IPS DF 6.9 (cell line): ENCODE results near the gene FPR3.

Experiments
- DNase-seq: peaks from one replicate; pipeline ENCODE4 v3.0.0-alpha.2; 2013; ENCODE audit warnings: low read depth, low spot score
- H3K27ac ChIP-seq: one replicate; pipeline ENCODE4 v1.5.1; 2013; ENCODE audit warnings: low read length, control low read depth
- H3K27me3 ChIP-seq: 2 replicates; pipeline ENCODE4 v1.6.1; 2013; ENCODE audit warnings: mild to moderate bottlenecking, low read length; ENCODE audit not compliant: control insufficient read depth, insufficient read depth
- H3K36me3 ChIP-seq: 2 replicates; pipeline ENCODE4 v1.6.1; 2013; ENCODE audit warnings: low read length; ENCODE audit not compliant: control insufficient read depth, insufficient read depth
- H3K4me1 ChIP-seq: 2 replicates; pipeline ENCODE4 v1.6.1; 2013; ENCODE audit warnings: low read length; ENCODE audit not compliant: control insufficient read depth, insufficient read depth
- H3K4me3 ChIP-seq: 2 replicates; pipeline ENCODE4 v1.5.1; 2013; ENCODE audit warnings: mild to moderate bottlenecking, low read length
- H3K9me3 ChIP-seq: 2 replicates; pipeline ENCODE4 v1.6.1; 2013; ENCODE audit warnings: low read length, inconsistent platforms; ENCODE audit not compliant: control insufficient read depth, insufficient read depth
- WGBS: extraction: QIAGEN DNeasy Blood & Tissue Kit; methylation state at CpG from one replicate; pipeline ENCODE4 v1.1.7; 2013; ENCODE audit warnings: mixed read lengths, missing lambda C conversion rate; ENCODE audit not compliant: insufficient read length, insufficient coverage; 5-methylcytosine and 5-hydroxymethylcytosine counted together

Gene FPR3

DNA sequence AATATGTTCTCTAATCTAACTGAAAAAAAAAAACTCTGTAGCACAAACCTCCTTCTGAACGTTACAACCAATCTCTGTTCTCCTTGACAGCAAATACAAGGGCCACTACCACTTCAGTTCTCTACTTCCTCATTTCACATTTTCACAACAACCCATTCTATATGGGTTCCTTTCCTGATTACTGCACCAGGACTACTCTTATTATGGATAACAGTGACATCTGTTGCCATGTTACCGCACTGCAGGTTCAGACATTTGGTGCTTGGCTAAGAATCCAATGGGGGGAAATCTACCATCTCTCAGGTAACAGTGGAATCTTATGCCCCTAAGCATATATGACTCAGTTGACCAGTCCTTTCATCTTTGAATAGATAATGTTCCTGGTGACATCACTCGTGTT is 11.6 kb upstream of the FPR3 start:
- Histone ChIP-seq H3K27ac (no peak overlapping the region), H3K9me3 (no peaks in the 10 kb centered on the region), H3K4me1 (no peaks in the 10 kb centered on the region), H3K4me3 (no peak overlapping the region), H3K36me3 (no peaks in the 10 kb centered on the region), H3K27me3 (peaks cover 2% of the 10 kb centered on the region; the same call in 1 of the 2 replicates)
- WGBS = no CpG with 5 or more reads among the region's 3 CpGs
- DNase-seq = no peak

DNA sequence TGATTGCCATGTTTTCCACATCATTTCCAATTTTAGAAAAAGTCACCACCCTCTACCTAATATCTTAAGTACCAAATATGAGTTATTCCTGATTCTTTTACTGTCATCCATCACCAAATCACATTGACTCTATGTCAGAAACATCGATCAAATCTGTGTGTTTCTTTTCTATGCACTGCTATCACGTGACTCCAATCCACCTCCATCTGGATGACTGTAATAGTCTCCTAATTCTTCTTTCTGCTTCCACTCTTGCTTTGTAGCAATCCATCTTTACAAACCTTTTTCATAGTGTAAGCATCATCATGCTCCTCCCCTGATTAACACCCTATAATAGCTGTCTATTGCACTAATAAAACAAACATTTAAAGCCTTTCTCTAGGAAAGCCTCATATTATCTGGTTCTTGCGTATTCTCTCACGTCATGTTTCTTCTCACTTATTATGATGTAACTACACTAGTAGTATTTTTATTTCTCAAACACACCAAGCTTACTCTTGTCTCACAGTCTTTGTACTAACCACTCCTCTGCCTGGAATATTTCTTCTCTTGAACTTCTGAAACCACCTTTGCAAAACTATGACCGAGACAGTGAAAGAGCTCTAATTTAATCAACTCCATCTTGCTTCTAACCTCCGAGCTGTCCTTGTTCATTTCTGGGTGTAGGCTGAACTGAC is 10.7 kb upstream of the FPR3 start:
- H3K36me3 ChIP-seq = no peaks in the 10 kb centered on the region
- peaks cover 2% of the 10 kb centered on the region; the same call in 1 of the 2 replicates for H3K27me3 ChIP-seq
- no peaks in the 10 kb centered on the region for H3K4me1 ChIP-seq
- DNase-seq = no peak
- H3K4me3 ChIP-seq = no peak overlapping the region
- no CpG with 5 or more reads among the region's 6 CpGs for WGBS
- H3K9me3 ChIP-seq = no peaks in the 10 kb centered on the region
- no peak overlapping the region for H3K27ac ChIP-seq

DNA sequence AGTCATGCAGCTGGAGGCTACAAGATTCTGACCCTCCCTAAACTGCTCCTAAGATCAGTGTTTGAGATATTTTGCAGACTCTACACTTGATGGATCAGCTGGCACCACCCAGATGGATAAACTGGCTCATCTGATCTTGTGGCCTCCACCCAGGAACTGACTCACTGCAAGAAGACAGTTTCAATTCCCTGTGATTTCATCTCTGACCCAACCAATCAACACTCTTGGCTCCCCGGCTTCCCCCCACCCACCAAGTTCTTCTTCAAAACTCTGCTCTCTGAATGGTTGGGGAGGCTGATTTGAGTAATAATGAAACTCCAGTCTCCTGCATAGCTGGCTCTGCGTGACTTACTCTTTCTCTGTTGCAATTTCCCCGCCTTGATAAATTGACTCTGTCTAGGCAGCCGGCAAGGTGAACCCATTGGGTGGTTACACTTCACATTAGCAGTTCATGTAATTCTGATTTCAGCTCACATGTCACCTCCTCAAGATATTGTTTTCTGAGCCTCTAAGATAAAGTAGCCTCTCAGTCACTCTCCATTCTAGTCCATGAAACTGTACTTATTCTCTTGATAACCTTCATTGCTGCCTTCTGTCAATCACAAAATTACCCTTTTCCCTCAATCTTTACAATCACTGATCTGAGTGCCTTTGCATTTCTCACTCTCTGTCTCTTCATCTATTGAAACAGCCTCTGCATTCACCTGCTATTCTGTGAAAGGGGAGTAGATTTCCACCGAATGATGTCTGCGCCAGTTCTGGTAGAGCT is 9.9 kb upstream of the FPR3 start:
- Histone ChIP-seq H3K4me3 (no peak overlapping the region), H3K9me3 (no peaks in the 10 kb centered on the region), H3K27ac (no peak overlapping the region), H3K36me3 (no peaks in the 10 kb centered on the region), H3K4me1 (no peaks in the 10 kb centered on the region), H3K27me3 (no peaks in the 10 kb centered on the region)
- WGBS = no CpG with 5 or more reads among the region's 6 CpGs
- DNase-seq = no peak

DNA sequence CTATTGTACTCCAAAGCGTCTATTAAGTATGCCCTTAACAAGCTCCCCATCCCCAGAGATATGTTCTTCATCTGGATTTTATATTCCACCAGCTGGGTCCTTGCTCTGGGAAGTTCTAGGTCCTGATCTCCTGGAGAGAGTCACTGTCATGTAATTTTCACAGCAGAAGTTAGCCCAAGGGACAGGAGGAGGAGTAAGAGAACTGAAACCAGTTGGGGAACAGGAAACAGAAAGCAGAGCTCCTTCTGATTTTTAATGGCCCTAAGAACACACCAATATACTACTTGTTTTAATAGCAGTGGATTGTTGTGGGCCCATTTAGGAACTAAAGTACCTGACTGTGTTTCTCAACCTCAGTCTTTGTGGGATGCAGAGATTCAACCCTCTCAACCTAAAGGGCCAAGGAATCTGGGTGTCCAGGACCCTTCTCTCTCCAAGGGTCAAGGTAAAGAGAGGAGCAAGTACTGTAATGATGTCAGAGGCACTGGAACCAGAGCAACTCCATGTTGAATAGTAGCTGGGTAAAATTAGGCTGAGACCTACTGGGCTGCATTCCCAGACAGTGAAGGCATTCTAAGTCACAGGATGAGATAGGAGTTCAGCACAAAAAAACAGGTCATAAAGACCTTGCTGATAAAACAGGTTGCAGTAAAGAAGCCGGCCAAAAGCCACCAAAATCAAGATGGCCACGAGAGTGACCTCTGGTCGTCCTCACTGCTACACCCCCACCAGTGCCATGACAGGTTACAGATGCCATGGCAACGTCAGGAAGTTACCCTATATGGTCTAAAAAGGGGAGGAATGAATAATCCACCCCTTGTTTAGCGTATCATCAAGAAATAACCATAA is 8.1 kb upstream of the FPR3 start:
- Histone ChIP-seq H3K27me3 (no peaks in the 10 kb centered on the region), H3K4me3 (no peak overlapping the region), H3K36me3 (no peaks in the 10 kb centered on the region), H3K9me3 (no peaks in the 10 kb centered on the region), H3K27ac (no peak overlapping the region), H3K4me1 (no peaks in the 10 kb centered on the region)
- WGBS = no CpG with 5 or more reads among the region's 6 CpGs
- DNase-seq = no peak

DNA sequence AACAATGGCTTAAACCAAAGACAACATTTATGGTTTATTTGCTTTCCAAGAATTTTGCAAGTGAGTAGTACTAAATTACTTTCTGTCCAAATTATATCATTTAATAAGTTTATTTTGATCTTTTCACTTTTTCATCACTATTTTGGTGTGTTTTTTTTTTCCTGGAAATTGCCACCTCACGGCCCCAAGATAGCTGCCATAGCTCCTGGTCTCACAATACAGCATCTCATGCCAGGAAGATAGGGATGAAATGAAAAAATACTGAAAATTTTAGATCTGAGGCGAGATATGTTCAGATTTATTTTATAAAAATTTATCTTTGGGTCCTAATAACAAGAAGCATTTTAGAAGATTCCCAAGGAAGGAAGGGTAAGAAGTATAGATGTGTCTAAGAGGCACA is 6.9 kb upstream of the FPR3 start:
- no peak overlapping the region for H3K27ac ChIP-seq
- no peaks in the 10 kb centered on the region for H3K9me3 ChIP-seq
- DNase-seq = no peak
- no peaks in the 10 kb centered on the region for H3K27me3 ChIP-seq
- WGBS = no CpG with 5 or more reads among the region's 2 CpGs
- H3K4me3 ChIP-seq = no peak overlapping the region
- no peaks in the 10 kb centered on the region for H3K36me3 ChIP-seq
- H3K4me1 ChIP-seq = no peaks in the 10 kb centered on the region

DNA sequence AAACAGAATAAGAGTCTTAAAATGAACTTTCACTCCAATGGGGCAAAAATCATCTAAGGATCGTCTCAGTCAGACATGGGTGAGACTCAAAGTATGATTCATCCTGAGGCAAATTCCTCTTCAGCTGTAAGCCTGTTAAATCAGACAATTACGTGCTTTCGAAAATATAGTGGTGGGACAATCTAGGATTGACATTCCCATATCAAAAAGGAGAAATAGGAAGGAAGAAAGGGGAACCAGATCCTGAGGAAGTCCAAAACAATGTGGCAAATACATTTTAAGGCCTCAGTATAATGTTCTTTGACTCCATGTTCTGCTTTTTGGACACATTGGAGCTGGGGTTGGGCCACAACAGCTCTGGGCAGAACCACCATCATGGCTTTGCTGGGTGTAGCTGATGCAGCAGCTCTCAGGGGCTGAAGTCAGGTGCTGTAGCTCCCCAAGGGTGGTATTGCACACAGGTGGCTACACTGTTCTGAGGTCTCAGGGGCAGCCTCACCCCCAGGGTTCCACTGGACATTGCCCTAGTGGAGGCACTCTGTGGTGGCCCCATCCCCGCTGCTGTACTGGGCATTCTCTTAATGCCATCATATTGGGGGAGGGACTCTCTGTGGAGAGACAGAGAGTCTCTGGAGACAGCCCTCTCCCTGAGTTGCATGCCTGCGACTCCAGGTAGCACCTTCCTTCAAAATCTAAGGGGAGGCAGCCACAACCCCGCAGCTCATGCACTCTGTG is 5.7 kb upstream of the FPR3 start:
- no CpG with 5 or more reads among the region's 6 CpGs for WGBS
- Histone ChIP-seq H3K9me3 (no peaks in the 10 kb centered on the region), H3K36me3 (no peaks in the 10 kb centered on the region), H3K27ac (no peak overlapping the region), H3K4me3 (no peak overlapping the region), H3K27me3 (no peaks in the 10 kb centered on the region), H3K4me1 (no peaks in the 10 kb centered on the region)
- DNase-seq = no peak

DNA sequence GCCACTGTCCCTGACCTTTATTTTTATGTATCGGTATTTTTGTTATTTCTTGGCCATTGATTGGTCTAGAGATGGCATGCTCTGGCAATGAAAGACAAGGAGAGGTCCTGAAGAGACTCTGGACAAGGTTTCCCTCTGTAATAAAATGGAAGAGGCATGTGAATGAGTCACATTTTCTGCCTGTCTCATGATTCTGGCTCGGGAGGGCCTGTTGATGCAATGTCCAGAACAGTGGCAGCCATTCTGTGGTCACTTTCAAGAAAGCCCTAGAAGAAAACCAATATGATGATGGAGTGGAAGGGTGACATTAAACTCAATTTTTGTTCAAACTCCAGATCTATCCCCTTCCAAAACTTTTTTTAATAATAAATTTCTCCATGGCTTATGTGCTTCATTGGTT is 2.0 kb upstream of the FPR3 start:
- Histone ChIP-seq H3K4me3 (no peak overlapping the region), H3K4me1 (no peaks in the 10 kb centered on the region), H3K27me3 (no peaks in the 10 kb centered on the region), H3K9me3 (no peaks in the 10 kb centered on the region), H3K36me3 (no peaks in the 10 kb centered on the region), H3K27ac (no peak overlapping the region)
- DNase-seq = no peak
- WGBS = no CpG with 5 or more reads among the region's 2 CpGs

DNA sequence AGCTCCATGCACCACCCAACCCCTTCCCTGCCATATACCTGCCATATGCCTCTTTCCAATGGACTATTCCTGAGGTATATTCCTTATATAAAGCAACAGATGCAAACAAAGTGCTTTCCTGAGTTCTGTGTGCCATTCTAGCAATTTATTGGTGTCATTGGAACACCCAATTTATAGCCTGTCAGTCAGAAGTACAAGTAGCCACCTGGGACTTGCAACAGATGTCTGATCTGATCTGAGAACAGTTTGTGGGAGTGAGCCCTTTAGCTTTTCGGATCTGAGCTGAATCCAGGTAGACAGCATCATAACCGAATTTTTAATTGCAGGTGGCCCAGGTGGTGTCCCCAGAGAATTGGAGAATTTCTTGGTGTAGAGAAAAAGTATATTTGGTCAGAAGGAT is 963 bp upstream of the FPR3 start:
- no peak overlapping the region for H3K27ac ChIP-seq
- no peak for DNase-seq
- H3K9me3 ChIP-seq = no peaks in the 10 kb centered on the region
- WGBS = no CpG with 5 or more reads among the region's 2 CpGs
- no peaks in the 10 kb centered on the region for H3K27me3 ChIP-seq
- H3K36me3 ChIP-seq = no peaks in the 10 kb centered on the region
- no peak overlapping the region for H3K4me3 ChIP-seq
- H3K4me1 ChIP-seq = no peaks in the 10 kb centered on the region

DNA sequence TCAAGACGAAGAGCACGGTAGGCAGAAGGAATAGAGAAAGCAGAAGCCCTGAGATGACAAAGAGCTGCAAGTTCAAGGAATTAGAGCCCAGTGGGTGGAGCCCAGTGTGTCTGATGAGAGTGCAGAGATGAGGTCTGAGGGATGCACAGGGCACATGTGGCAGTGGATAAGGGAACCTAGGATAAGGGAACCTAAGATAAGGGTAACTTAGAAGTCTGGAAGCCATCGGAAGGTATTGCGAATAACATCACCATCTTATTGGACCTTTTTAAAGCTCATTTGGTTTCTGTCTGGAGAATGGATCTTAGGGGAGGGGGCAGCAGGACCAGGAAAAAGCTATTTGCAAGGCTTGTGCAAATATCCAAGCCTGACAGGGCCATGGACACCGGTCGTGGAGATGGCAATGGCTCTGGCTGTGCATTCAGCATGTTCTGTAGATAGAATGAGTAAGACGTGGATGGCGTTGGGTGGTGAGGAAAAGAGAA is 1.3 kb downstream of the FPR3 start:
- WGBS = 100% methylated on average over 2 of the region's 8 CpGs
- H3K4me1 ChIP-seq = no peaks in the 10 kb centered on the region
- H3K4me3 ChIP-seq = no peak overlapping the region
- no peaks in the 10 kb centered on the region for H3K36me3 ChIP-seq
- no peak for DNase-seq
- H3K27me3 ChIP-seq = no peaks in the 10 kb centered on the region
- H3K27ac ChIP-seq = no peak overlapping the region
- no peaks in the 10 kb centered on the region for H3K9me3 ChIP-seq

DNA sequence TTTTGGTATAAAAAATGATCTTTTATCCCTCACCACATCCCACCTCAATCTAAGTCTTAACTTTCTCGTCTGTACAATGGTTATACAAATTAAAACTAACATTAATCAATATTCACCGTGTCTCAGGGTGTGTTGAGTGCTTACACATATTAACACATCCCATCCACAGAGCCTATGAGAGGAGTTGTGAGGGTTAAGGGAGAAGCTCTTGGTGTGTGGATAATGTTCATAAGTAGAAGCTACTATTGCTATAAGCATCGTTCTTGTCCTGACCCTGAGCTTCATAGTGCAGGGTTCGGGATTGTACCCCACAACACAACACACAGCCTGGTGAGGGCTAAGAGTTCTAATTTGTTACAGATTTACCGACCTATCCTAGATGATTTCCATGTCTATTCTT is 2.5 kb downstream of the FPR3 start:
- no peak overlapping the region for H3K4me3 ChIP-seq
- no peaks in the 10 kb centered on the region for H3K36me3 ChIP-seq
- DNase-seq = no peak
- no peaks in the 10 kb centered on the region for H3K4me1 ChIP-seq
- 100% methylated on average over 2 of the region's 5 CpGs for WGBS
- H3K9me3 ChIP-seq = no peaks in the 10 kb centered on the region
- no peak overlapping the region for H3K27ac ChIP-seq
- no peaks in the 10 kb centered on the region for H3K27me3 ChIP-seq
